Mesodermal cell (in vitro differentiated cells): ENCODE data around the gene TEN1.

Experiments
- H3K27ac ChIP-seq: 2 replicates; pipeline ENCODE4 v1.7.0; 2013; ENCODE audit warnings: mild to moderate bottlenecking, low read depth, low read length, moderate library complexity; ENCODE audit not compliant: severe bottlenecking
- H3K36me3 ChIP-seq: 2 replicates; pipeline ENCODE4 v1.7.1; 2013; ENCODE audit warnings: mild to moderate bottlenecking, low read length, moderate library complexity; ENCODE audit not compliant: control insufficient read depth, insufficient read depth
- H3K4me1 ChIP-seq: one replicate; pipeline ENCODE4 v1.7.1; 2013; ENCODE audit warnings: mild to moderate bottlenecking, low read length; ENCODE audit not compliant: insufficient read depth, control insufficient read depth, poor library complexity, severe bottlenecking
- H3K4me3 ChIP-seq: 2 replicates; pipeline ENCODE4 v1.7.0; 2013; ENCODE audit warnings: low read length, control low read depth, mild to moderate bottlenecking; ENCODE audit not compliant: insufficient read depth, poor library complexity, severe bottlenecking; ENCODE audit errors: extremely low read depth
- H3K9me3 ChIP-seq: 2 replicates; pipeline ENCODE4 v1.7.1; 2013; ENCODE audit warnings: mild to moderate bottlenecking, low read length, moderate library complexity; ENCODE audit not compliant: control insufficient read depth
- WGBS, 2 experiments: methylation state at CpG; one replicate each; pipeline ENCODE4 v1.1.5; 2013; ENCODE audit warnings: missing lambda C conversion rate in 2 of 2; ENCODE audit not compliant: insufficient coverage in 2 of 2; 5-methylcytosine and 5-hydroxymethylcytosine counted together

The TEN1 gene

DNA sequence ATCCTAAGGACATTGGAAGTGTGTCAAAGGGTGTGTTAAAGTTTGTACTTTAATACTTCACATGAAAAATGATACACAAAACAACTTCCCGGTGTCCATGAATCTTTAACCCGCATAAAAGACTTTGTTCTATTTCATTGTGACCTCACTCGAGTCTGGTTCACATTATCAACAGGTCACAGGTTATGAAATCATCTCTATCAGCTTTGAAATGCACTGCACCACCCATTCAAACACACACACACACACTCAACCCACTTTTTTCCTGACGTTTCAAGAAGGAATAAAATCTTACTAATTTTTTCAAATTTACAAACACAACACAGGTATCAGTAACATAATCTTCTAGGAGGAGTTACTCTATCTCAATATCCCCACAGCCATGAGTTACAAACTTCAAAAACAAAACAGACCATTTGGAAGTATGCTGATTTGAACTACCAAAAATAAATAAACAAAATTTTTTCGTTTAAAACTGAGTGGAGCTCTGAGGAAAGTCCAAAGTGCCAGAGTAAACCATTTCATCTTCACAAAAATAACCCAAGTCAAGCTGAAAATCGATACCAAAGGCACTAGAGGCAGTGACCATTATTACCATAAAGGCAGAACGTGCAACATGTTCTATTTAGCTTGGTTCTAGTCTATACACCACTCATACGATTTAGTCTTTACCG lies 2.7 kb upstream of the TEN1 start:
- Histone ChIP-seq H3K9me3 (no peaks in the 10 kb centered on the region), H3K4me3 (no peak overlapping the region), H3K4me1 (no peaks in the 10 kb centered on the region), H3K27ac (no peak overlapping the region), H3K36me3 (peaks cover 52% of the 10 kb centered on the region)
- WGBS, 2 experiments = 80 to 100% methylated on average over 3 to 4 of the region's 9 CpGs

DNA sequence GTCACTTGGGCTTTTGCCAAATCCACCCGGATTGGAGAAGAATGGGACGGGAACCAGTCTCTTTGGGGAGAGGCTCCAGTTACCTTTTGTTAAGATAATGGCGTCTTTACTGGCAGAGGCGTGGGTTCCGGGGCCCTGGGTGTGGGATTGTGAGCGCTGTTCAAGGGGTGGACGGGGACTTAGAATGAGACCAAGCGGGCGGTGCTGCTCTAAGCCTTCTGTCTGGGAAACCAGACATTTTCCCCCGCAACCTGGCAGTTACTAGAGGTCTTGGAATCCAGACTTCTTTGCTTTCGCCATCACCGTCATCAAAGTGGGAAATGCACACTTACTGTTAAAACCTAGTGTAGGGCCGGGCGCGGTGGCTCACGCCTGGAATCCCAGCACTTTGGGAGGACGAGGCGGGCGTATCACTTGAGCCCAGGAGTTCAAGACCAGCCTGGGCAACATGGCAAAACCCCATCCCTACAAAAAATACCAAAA lies 706 bp downstream of the TEN1 start:
- Histone ChIP-seq H3K4me1 (peaks cover 12% of the 10 kb centered on the region), H3K27ac (peak overlapping the region; percentile 97), H3K36me3 (peaks cover 21% of the 10 kb centered on the region), H3K9me3 (no peaks in the 10 kb centered on the region), H3K4me3 (peak overlapping the region; percentile 72)
- 9 to 13% methylated on average over 15 to 17 of the region's 19 CpGs for WGBS, 2 experiments

DNA sequence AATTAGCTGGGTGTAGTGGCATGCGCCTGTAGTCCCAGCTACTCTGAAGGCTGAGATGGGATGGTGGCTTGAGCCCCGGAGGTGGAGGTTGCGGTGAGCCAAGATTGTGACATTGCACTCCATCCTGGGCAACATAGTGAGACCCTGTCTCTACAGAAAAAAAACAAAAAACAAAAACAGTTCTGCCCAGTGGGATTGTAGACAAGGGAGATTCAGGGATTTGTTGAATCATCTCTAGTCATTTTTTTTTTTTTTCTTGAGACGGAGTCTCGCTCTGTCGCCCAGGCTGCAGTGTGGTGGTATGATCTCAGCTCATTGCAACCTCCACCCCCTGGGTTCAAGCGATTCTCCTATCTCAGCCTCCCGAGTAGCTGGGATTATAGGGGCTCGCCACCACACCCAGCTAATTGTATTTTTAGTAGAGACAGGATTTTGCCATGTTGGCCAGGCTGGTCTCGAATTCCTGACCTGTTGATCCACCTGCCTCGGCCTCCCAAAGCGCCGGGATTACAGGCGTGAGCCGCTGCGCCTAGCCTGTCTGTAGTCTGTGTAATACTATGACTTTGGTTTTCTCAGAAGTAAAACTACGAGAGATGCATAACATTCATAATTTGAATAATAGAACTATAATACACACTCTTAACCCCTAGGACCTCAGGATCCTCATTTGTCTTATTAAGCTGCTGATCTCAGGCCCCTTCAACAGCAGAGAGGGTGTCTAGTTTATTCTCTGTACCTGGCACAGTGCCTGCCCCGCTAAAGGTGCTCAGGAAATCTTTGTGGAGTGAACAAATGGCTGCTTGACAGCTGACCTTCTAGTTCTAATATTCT lies 1.4 kb downstream of the TEN1 start:
- Histone ChIP-seq H3K27ac (peak overlapping the region; percentile 97), H3K4me1 (peaks cover 12% of the 10 kb centered on the region), H3K36me3 (peaks cover 17% of the 10 kb centered on the region), H3K9me3 (no peaks in the 10 kb centered on the region), H3K4me3 (peak overlapping the region; percentile 72)
- WGBS, 2 experiments = 72 to 81% methylated on average over 5 to 7 of the region's 18 CpGs

DNA sequence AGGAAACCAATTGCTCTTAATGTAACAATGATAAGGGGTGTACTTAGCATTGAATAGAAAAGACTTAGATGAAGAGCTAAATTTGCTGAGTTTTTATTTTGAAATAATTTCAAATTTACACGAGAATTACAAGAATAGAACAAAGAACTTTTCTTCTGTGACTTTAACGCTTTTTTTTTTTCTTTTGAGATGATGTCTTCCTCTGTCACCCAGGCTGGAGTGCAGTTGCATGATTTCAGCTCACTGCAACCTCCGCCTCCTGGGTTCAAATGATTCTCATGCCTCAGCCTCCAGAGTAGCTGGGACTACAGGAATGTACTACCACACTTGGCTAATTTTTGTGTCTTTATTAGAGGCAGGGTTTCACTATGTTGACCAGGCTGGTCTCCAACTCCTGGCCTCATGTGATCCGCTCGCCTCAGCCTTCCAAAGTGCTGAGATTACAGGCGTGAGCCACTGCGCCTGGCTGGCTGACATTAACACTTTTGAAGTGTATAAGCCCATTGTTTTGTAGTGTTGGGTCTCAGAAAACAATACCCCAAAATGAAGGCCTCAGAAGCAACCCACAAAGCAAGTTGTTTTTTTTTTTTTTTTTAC lies 2.1 kb downstream of the TEN1 start:
- Histone ChIP-seq H3K36me3 (peaks cover 12% of the 10 kb centered on the region), H3K4me3 (no peak overlapping the region), H3K27ac (no peak overlapping the region), H3K4me1 (peaks cover 12% of the 10 kb centered on the region), H3K9me3 (no peaks in the 10 kb centered on the region)
- WGBS, 2 experiments = 97 to 100% methylated on average over 3 to 5 of the region's 7 CpGs

- no peaks in the 10 kb centered on the region for H3K9me3 ChIP-seq
- no peak overlapping the region for H3K4me3 ChIP-seq
- H3K36me3 ChIP-seq = no peaks in the 10 kb centered on the region
- WGBS, 2 experiments = 13 to 39% methylated on average over 4 to 5 of the region's 6 CpGs
- no peak overlapping the region for H3K27ac ChIP-seq
- peaks cover 12% of the 10 kb centered on the region for H3K4me1 ChIP-seq
Observed at GRCh38 chr17:75983501-75984181, 4.6 kb downstream of the TEN1 start.

- Histone ChIP-seq H3K27ac (no peak overlapping the region), H3K4me3 (no peak overlapping the region), H3K9me3 (no peaks in the 10 kb centered on the region), H3K36me3 (no peaks in the 10 kb centered on the region), H3K4me1 (peaks cover 12% of the 10 kb centered on the region)
- WGBS, 2 experiments = 100% methylated on average over 1 of the region's 4 CpGs; no CpG with 5 or more reads in 1 of the 2 experiments
Observed at GRCh38 chr17:75985986-75986385, 6.9 kb downstream of the TEN1 start.

- Histone ChIP-seq H3K27ac (no peak overlapping the region), H3K36me3 (no peaks in the 10 kb centered on the region), H3K9me3 (no peaks in the 10 kb centered on the region), H3K4me1 (peaks cover 12% of the 10 kb centered on the region), H3K4me3 (no peak overlapping the region)
- 94 to 100% methylated on average over 1 to 2 of the region's 4 CpGs for WGBS, 2 experiments
Observed at GRCh38 chr17:75987041-75987440, 8.0 kb downstream of the TEN1 start.

- H3K9me3 ChIP-seq = no peaks in the 10 kb centered on the region
- H3K27ac ChIP-seq = no peak overlapping the region
- H3K4me3 ChIP-seq = no peak overlapping the region
- H3K36me3 ChIP-seq = peaks cover 8% of the 10 kb centered on the region
- H3K4me1 ChIP-seq = no peaks in the 10 kb centered on the region
- WGBS, 2 experiments = 82 to 87% methylated on average over 9 of the region's 9 CpGs
Observed at GRCh38 chr17:75991396-75991795, 12.4 kb downstream of the TEN1 start.

- no peak overlapping the region for H3K4me3 ChIP-seq
- peaks cover 8% of the 10 kb centered on the region for H3K36me3 ChIP-seq
- H3K4me1 ChIP-seq = peaks cover 20% of the 10 kb centered on the region
- H3K9me3 ChIP-seq = no peaks in the 10 kb centered on the region
- no peak overlapping the region for H3K27ac ChIP-seq
- WGBS, 2 experiments = 96 to 100% methylated on average over 1 to 4 of the region's 5 CpGs
Observed at GRCh38 chr17:75994802-75995370, 15.8 kb downstream of the TEN1 start.

- no peak overlapping the region for H3K27ac ChIP-seq
- H3K4me3 ChIP-seq = no peak overlapping the region
- WGBS, 2 experiments = 93 to 94% methylated on average over 6 to 7 of the region's 7 CpGs
- peaks cover 8% of the 10 kb centered on the region for H3K36me3 ChIP-seq
- no peaks in the 10 kb centered on the region for H3K9me3 ChIP-seq
- H3K4me1 ChIP-seq = peaks cover 20% of the 10 kb centered on the region
Observed at GRCh38 chr17:75995385-75995925, 16.4 kb downstream of the TEN1 start.
